Lung (tissue), 12 donors: ENCODE data around the gene SRP19. TPM values are rescaled to one million over a fixed set of nuclear protein-coding genes. Genes with fewer than 3 reads are reported as not detected.

Experiments used
- ATAC-seq: fragments of 200-7000 bp; cut with Tn5 transposase; one replicate; pipeline ENCODE4 v1.9.1; 2020; ENCODE audit warnings: moderate number of reproducible peaks; ENCODE audit not compliant: insufficient read depth, low FRiP score
- DNase-seq, 3 donors: peaks; one replicate each; pipeline ENCODE4 v3.0.0-alpha.2; 2013 to 2017
- H3K27ac ChIP-seq, 2 donors: one replicate each; pipeline ENCODE4 v1.5.1; 2013; ENCODE audit warnings: mild to moderate bottlenecking in 2 of 2, moderate library complexity in 2 of 2, control low read depth in 1 of 2, inconsistent platforms in 1 of 2, low read depth in 1 of 2, low read length in 1 of 2
- H3K27me3 ChIP-seq, 3 donors: one replicate each; pipeline ENCODE4 v1.5.1; 2013; ENCODE audit warnings: low read length in 2 of 3; ENCODE audit not compliant: control insufficient read depth in 3 of 3, insufficient read depth in 3 of 3
- H3K36me3 ChIP-seq, 4 donors: one replicate each; pipeline ENCODE4 v1.5.1; 2013; ENCODE audit warnings: low read length in 4 of 4, mild to moderate bottlenecking in 1 of 4, moderate library complexity in 1 of 4; ENCODE audit not compliant: control insufficient read depth in 4 of 4, insufficient read depth in 4 of 4
- H3K4me1 ChIP-seq, 5 donors: one replicate each; pipeline ENCODE4 v1.5.1; 2013; ENCODE audit warnings: low read length in 5 of 5, mild to moderate bottlenecking in 2 of 5, moderate library complexity in 1 of 5; ENCODE audit not compliant: control insufficient read depth in 5 of 5, insufficient read depth in 5 of 5
- H3K4me3 ChIP-seq: one replicate; pipeline ENCODE4 v1.5.1; 2013; ENCODE audit warnings: mild to moderate bottlenecking, control low read depth, moderate library complexity
- H3K9ac ChIP-seq, 2 donors: one replicate each; pipeline ENCODE4 v1.5.1; 2013; ENCODE audit warnings: low read length in 2 of 2, control low read depth in 1 of 2; ENCODE audit not compliant: insufficient read depth in 1 of 2
- H3K9me3 ChIP-seq, 4 donors: one replicate each; pipeline ENCODE4 v1.5.1; 2013; ENCODE audit warnings: low read length in 3 of 4, mild to moderate bottlenecking in 1 of 4, moderate library complexity in 1 of 4; ENCODE audit not compliant: control insufficient read depth in 4 of 4, insufficient read depth in 3 of 4
- WGBS, 2 donors: extraction: QIAGEN DNeasy Blood & Tissue Kit; methylation state at CpG; one replicate each; pipeline ENCODE4 v1.1.7; 2013; 5-methylcytosine and 5-hydroxymethylcytosine counted together
- polyA plus RNA-seq, 2 donors: library from polyadenylated mRNA; stranded (reverse); fragments of 200-250 nt; gene quantifications; one replicate each; pipeline ENCODE4 v1.2.1, GENCODE V29; 2013
- total RNA-seq, 2 donors: library from RNA; depleted of rRNA in 1 of 2; stranded (reverse); fragments of >200 nt in 1 of 2; gene quantifications; one replicate each; pipeline ENCODE4 v1.2.1, GENCODE V29; 2014 to 2021
- TF ChIP-seq, protein P1 (sequence below): IDR thresholded peaks from 2 replicates; pipeline ENCODE4 v1.5.1; 2012; ENCODE audit warnings: mild to moderate bottlenecking; ENCODE audit errors: control extremely low read depth, extremely low read depth
- donor health status: control.
- donor health status: control.
- donor health status: Bipolar disorder and iron deficiency.
- donor health status: healthy.
- donor health status: DM: yes; HTN: yes; CAD: no.

Gene SRP19
- total and polyA plus RNA-seq, 4 donors: 30.3 to 81.0 (median 57.0) TPM

GRCh38 chr5:112847306-112847705 is 13.8 kb upstream of the SRP19 start:
- no peak overlapping the region for H3K27ac ChIP-seq
- no peak overlapping the region for H3K9ac ChIP-seq
- H3K4me3 ChIP-seq: no peak overlapping the region
- H3K27me3 ChIP-seq: no peaks in the 10 kb centered on the region
- H3K36me3 ChIP-seq: peaks cover 0 to 2% (median 0%) of the 10 kb centered on the region in 4 donors
- DNase-seq (no peak), ATAC-seq (no peak)
- H3K9me3 ChIP-seq: no peaks in the 10 kb centered on the region
- H3K4me1 ChIP-seq: peaks cover 0 to 4% (median 0%) of the 10 kb centered on the region in 5 donors
- TF ChIP-seq, protein P1, sequence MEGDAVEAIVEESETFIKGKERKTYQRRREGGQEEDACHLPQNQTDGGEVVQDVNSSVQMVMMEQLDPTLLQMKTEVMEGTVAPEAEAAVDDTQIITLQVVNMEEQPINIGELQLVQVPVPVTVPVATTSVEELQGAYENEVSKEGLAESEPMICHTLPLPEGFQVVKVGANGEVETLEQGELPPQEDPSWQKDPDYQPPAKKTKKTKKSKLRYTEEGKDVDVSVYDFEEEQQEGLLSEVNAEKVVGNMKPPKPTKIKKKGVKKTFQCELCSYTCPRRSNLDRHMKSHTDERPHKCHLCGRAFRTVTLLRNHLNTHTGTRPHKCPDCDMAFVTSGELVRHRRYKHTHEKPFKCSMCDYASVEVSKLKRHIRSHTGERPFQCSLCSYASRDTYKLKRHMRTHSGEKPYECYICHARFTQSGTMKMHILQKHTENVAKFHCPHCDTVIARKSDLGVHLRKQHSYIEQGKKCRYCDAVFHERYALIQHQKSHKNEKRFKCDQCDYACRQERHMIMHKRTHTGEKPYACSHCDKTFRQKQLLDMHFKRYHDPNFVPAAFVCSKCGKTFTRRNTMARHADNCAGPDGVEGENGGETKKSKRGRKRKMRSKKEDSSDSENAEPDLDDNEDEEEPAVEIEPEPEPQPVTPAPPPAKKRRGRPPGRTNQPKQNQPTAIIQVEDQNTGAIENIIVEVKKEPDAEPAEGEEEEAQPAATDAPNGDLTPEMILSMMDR: no peak

DNA sequence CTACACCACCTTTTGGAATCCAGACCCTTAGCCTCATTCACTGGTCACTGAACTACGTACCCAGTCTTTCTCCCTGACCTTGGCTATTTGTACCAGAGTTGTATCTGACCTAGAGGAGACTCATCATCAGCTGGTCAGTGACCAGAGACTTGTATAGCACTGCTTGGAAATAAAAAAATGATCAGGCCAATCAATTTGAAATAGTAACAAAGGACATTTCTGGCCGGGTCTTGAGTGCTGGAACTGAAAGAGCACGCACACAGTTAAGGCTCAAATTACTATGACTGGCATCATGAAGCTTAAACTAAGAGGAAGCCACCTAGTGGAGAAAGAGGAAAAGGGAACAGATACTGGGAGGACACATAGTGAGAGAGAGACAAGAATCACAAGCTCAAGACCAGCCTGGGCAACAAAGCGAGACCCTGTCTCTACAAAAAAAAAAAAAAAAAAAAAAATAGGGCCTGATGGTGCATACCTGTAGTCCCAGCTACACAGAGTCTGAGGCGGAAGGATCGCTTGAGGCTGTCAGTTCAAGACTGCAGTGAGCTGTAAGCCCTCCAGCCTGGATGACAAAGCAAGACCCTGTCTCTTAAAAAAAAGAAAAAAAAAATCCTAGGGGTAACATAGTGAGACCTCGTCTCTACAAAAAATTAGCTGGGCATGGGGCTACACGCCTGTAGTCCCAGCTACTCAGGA is 12.8 kb upstream of the SRP19 start:
- H3K9ac ChIP-seq: no peak overlapping the region
- DNase-seq: peak; percentile 32 to 80 (median 71)
- H3K27ac ChIP-seq: peak overlapping the region in 1 of 2 donors; percentile 45
- no peaks in the 10 kb centered on the region for H3K9me3 ChIP-seq
- peaks cover 0 to 4% (median 0%) of the 10 kb centered on the region in 5 donors for H3K4me1 ChIP-seq
- whole genome bisulfite sequencing, 2 donors: 49 to 52% methylated on average over 8 of the region's 8 CpGs
- H3K27me3 ChIP-seq: no peaks in the 10 kb centered on the region
- H3K4me3 ChIP-seq: no peak overlapping the region
- ATAC-seq: peak; percentile 90
- TF ChIP-seq, protein P1: peak; percentile 53
- H3K36me3 ChIP-seq: no peaks in the 10 kb centered on the region

GRCh38 chr5:112849912-112850311 is 11.2 kb upstream of the SRP19 start:
- ATAC-seq: no peak

More at GRCh38 chr5:112849912-112850311, 11.2 kb upstream of the SRP19 start:
- TF ChIP-seq, protein P1: no peak
- no peak overlapping the region for H3K27ac ChIP-seq
- no peaks in the 10 kb centered on the region for H3K36me3 ChIP-seq
- peaks cover 0 to 2% (median 0%) of the 10 kb centered on the region in 4 donors for H3K9me3 ChIP-seq
- H3K4me3 ChIP-seq: no peak overlapping the region
- H3K9ac ChIP-seq: no peak overlapping the region
- no peaks in the 10 kb centered on the region for H3K27me3 ChIP-seq
- no peak for DNase-seq
- peaks cover 0 to 4% (median 0%) of the 10 kb centered on the region in 5 donors for H3K4me1 ChIP-seq
- 74 to 89% methylated on average over 2 of the region's 2 CpGs for WGBS, 2 donors
